RWPE1 (cell line): Measurements from ENCODE around the gene LDLRAD1.

ENCODE experiments used
- CTCF ChIA-PET: fragments of 350-600 bp; sonication (Branson Sonifier 250); formaldehyde crosslinking; extraction: SDS; loops from one replicate; lab custom pipeline; 2021; lab: Yijun Ruan, JAX
- POLR2A ChIA-PET: fragments of 400-600 bp; formaldehyde crosslinking; extraction: SDS; loops from one replicate; lab custom pipeline; 2020; ENCODE audit warnings: antibody characterized with exemption; ENCODE audit not compliant: low non-redundant PET; lab: Yijun Ruan, JAX
- DNase-seq: peaks from one replicate; pipeline ENCODE4 v3.0.0; 2012; ENCODE audit warnings: low spot score
- H3K27ac ChIP-seq: fragments of 450-650 bp; 2 replicates; pipeline ENCODE4 v1.5.1; 2017
- TF ChIP-seq, protein P1 (sequence below): fragments of 450-650 bp; conservative IDR thresholded peaks from 2 replicates; pipeline ENCODE4 v1.5.1; 2017; ENCODE audit warnings: low read depth, mild to moderate bottlenecking

Gene LDLRAD1

DNA sequence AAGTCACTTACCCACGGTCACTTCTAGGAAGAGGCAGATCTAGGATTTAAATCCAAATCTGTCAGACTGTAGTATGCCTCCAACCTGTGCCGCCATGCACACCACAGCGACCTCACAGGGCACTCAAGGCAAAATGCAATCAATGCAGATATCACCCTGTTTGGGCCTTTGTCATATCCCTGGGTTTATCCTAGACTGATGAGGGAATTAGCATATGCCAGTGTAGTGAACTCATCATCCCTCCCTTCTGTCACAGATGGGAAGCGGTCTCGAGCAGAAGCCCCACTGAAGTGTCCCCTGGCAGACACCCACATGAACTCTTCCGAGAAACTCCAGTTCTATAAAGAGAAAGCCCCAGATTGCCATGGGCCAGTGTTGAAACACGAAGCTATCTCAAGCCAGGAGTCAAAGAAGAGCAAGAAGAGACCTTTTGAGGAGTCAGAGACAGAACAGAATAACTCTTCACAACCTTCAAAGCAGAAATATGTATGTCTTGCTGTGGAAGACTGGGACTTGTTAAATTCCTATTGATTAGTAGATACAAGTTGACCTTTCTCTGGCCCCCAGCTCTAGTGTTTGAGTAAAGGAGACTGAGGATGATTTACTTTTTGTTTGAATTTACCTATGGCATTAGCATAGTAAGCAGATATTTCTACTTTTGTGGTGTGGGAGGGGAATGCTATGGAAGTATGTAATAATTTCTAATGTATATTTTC, 50.4 kb downstream of the LDLRAD1 start:
- ChIA-PET POLR2A (no interaction called here), CTCF (no interaction called here)
- no peak overlapping the region for H3K27ac ChIP-seq
- DNase-seq = no peak
- TF ChIP-seq, protein P1, sequence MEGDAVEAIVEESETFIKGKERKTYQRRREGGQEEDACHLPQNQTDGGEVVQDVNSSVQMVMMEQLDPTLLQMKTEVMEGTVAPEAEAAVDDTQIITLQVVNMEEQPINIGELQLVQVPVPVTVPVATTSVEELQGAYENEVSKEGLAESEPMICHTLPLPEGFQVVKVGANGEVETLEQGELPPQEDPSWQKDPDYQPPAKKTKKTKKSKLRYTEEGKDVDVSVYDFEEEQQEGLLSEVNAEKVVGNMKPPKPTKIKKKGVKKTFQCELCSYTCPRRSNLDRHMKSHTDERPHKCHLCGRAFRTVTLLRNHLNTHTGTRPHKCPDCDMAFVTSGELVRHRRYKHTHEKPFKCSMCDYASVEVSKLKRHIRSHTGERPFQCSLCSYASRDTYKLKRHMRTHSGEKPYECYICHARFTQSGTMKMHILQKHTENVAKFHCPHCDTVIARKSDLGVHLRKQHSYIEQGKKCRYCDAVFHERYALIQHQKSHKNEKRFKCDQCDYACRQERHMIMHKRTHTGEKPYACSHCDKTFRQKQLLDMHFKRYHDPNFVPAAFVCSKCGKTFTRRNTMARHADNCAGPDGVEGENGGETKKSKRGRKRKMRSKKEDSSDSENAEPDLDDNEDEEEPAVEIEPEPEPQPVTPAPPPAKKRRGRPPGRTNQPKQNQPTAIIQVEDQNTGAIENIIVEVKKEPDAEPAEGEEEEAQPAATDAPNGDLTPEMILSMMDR = no peak

GRCh38 chr1:53966794-53967193, 51.2 kb downstream of the LDLRAD1 start:
- no peak overlapping the region for H3K27ac ChIP-seq
- ChIA-PET CTCF (no interaction called here), POLR2A (no interaction called here)
- TF ChIP-seq, protein P1 = no peak
- DNase-seq = no peak

DNA sequence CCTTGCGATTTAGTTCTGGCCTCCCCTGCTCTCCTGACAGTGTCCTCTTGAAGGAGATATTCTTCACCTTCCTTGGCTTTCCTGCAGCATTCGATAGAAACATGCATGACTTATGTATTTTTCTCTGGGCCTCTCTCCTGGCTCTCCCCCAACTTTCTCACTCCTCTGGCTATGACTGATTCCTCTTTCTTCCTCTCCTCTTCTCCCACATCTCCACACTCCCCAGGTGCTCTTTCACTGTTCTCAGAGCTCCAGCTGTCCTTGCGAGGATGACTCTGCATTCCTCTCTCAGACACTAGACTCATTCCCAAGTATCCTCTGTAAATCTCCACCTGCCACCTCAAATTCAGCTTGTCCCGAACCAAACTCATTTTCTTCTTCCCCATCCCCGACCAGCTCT, 53.9 kb downstream of the LDLRAD1 start:
- DNase-seq = no peak
- TF ChIP-seq, protein P1 = no peak
- ChIA-PET CTCF (interaction anchor here (1.1 kb wide), 1 partner anchor 86 kb away, joined by 4 read pairs; no protein-coding TSS in a partner anchor), POLR2A (no interaction called here)
- no peak overlapping the region for H3K27ac ChIP-seq

GRCh38 chr1:53963460-53963859, 54.5 kb downstream of the LDLRAD1 start:
- POLR2A ChIA-PET = no interaction called here
- TF ChIP-seq, protein P1 = no peak

DNA sequence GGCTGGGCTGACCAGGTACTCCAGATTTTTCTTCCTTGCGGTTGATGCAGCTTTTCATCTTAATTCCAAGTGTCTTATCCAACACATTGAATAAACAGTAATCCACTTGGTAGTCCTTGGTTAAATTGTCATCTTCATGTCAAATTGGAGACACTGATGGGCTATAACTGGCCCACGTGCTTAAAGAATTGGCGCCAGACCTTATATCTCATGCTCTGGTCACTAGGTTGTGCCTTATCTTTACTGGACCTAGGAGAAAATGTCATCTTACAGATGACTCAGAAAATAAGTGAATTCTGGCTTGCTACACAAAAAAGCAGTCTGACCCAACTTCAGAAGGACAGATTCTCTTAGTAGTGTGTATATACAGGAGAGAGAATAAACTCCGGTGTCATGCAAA, 55.6 kb downstream of the LDLRAD1 start:
- TF ChIP-seq, protein P1 = no peak
- no peak for DNase-seq
- POLR2A ChIA-PET = no interaction called here
- no peak overlapping the region for H3K27ac ChIP-seq
- CTCF ChIA-PET = interaction anchor here (0.8 to 0.9 kb wide), 2 partner anchors 86 to 101 kb away, joined by 3 read pairs; no protein-coding TSS in a partner anchor

More at GRCh38 chr1:53963460-53963859, 54.5 kb downstream of the LDLRAD1 start:
- no peak for DNase-seq
- CTCF ChIA-PET = no interaction called here
- H3K27ac ChIP-seq = 0 out of 2 replicates have a peak overlapping the region, but pooled peaks have one; percentile 15

DNA sequence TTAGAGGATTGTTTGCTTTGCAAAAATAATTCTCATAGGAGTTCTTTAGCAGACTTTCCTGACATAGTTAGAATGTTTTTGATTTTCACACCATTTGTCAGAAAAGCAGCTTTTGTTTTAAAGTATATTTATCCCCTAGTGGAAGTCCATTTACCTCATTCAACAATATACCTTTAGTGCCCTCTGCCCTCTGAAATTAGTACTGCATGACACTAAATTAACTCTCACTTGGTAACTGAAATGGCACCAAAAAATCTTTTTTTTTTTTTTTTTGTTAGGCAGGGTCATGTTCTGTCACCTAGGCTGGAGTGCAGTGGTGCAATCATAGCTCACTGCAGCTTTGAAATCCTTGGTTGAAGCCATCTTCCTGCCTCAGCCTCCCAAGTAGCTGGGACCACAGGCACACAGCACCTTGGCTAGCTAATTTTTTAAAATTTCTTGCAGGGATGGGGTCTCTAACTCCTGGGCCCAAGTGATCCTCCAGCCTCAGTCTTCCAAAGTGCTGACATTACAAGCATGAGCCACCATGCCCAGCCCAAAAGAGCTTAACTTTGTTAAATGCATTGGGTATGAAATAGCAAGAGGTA, 58.2 kb downstream of the LDLRAD1 start:
- no peak overlapping the region for H3K27ac ChIP-seq
- peak; percentile 53 for DNase-seq
- ChIA-PET POLR2A (no interaction called here), CTCF (interaction anchor here (0.6 to 1.7 kb wide), 22 partner anchors 10 to 736 kb away, joined by 3 to 23 read pairs (median 4); partner anchors contain the start of genes IFT25 and LRRC42)
- TF ChIP-seq, protein P1 = peak; percentile 60
